ENCODE measurements around the gene HBP1. TPM values are rescaled to one million over a fixed set of nuclear protein-coding genes. Genes with fewer than 3 reads are reported as not detected.
A peak's percentile ranks its signal among the peaks of the same experiment; 100 is the strongest.
"Not testable (repeated sequence)": the region's sequence is repeated elsewhere in the genome, so short reads cannot be mapped to it uniquely, and the experiment has no call there.

Gene HBP1
- total RNA-seq, 1 donor from 2014 or later = 81.4 TPM

DNA sequence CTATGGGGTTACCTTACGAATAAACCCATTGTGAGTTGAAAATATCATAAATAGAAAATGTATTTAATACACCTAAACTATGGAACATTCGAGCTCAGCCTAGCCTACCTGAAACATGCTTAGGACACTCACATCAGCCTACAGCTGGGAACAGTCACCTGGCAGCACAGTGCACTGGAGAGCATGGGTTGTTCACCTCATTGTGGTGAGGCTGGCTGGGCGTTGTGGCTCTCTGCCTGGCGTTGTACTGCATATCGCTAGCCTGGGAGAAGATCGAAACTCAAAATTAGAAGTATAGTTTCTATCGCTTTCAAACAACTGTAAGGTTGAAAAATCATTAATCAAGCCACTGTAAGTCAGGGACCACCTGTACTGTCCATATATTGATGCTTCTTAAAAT is 17.3 kb upstream of the HBP1 start:
- no peak for ATAC-seq
- DNase-seq = no peak
- intact Hi-C loops (cut with micrococcal nuclease) = loop anchor here (2.0 kb wide), 1 partner anchor 359 kb away; no protein-coding TSS in a partner anchor

DNA sequence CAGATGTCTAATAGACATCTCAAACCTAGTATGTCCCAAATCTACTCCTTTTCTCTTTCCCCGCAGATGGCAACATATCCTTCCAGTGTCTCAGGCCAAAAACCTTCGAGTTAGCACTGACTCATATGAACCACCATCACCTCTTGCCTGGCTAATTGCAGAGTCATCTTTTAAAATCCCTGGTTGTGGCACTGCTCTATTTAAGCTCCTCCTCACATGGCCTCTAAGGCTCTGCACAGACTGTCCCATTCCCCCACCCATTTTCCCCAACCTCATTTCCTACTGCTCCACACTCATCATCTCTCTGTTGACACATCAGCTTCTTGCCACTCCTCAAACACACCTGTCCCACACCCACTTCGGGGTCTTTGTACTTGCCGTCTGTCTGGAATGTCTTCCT is 16.8 kb upstream of the HBP1 start:
- intact Hi-C loops (cut with micrococcal nuclease) = no loop called here
- no peak for ATAC-seq

DNA sequence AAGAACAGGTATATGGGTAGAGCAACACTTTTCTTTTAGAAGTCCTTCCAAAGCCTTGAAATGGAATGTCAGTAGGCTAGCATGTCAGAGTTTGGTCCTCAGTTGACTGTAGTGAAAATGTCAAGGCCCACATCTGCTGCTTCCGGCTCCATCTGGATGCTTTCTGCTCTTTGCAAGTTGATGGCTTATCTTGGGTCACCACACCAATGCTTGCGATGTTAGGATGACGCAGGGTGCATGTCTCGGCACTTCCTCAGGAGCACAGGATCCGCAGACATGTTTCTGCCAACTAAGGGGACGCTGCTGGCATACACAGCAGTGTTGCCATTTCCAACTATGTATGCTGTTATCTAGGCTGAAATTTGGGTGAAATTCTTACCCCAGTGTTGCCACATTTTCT is 14.0 kb upstream of the HBP1 start:
- DNase-seq = no peak
- intact Hi-C loops (cut with micrococcal nuclease) = no loop called here
- no peak for ATAC-seq

More for the DNA sequence above, 16.8 kb upstream of the HBP1 start:
- no peak for DNase-seq

DNA sequence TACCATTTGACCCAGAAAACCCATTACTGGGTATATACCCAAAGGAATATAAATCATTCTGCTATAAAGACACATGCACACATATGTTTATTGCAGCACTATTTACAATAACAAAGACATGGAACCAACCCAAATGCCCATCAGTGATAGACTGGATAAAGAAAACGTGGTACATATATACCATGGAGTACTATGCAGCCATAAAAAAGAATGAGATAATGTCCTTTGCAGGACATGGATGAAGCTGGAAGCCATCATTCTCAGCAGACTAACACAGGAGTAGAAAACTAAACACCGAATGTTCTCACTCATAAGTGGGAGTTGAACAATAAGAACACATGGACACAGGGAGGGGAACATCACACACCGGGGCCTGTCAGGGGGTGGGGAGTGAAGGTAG is 13.1 kb upstream of the HBP1 start:
- DNase-seq; intact Hi-C loops (cut with micrococcal nuclease); ATAC-seq: not testable (repeated sequence)

DNA sequence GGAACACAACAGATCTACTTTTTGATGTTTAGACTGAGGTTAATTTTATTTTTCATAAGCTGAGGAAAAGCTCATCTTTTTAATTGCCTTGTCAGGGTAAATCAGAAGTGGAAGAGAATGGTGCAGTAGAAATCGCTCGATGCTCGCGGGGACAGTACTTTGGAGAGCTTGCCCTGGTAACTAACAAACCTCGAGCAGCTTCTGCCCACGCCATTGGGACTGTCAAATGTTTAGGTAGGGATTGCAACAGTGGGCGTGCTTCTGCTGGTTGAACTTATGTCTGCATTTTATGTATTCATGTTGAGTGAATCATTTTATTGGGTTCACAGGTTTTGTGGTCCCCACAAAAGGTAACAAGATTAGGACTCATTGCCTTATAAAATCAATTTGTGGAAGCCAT is 11.7 kb upstream of the HBP1 start:
- ATAC-seq = no peak
- intact Hi-C loops (cut with micrococcal nuclease) = no loop called here

DNA sequence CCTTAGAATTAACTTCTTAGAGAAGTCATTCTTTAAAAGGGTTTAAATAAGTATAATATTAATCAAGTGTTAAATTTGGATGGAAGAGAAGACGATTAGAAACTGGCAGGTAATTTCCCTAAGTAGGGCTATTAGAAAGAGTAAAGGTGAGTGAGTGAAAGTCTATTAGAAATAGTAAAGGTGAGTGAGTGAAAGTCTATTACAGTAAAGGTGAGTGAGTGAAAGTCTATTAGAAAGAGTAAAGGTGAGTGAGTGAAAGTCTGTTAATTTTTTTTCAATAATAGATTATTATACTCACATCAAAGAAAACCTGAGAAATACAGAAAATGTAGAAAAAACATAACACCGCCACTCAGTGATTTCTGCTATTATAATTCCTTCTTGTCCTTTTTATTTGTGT is 10.8 kb upstream of the HBP1 start:
- no peak for DNase-seq
- intact Hi-C loops (cut with micrococcal nuclease) = no loop called here
- ATAC-seq = no peak

More for the DNA sequence above, 11.7 kb upstream of the HBP1 start:
- DNase-seq = no peak

DNA sequence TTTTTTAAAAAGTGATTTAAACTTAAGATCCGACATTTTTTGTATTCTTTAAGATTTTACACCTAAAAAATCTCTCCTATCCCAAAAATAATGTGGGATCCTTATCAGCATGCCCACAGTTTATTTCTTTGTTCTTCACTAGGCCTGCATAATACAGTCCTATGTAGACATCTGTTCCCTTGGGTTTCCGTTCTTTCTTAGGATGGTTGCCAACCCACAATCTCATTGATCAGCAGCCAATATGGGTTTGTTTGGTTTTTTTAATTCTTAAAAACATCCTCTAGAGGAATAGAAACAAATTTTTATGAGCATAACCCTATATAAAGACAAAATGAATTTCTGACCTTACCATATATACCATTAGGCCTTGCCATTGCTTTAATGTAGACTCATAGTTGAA is 8.4 kb upstream of the HBP1 start:
- intact Hi-C loops (cut with micrococcal nuclease) = no loop called here
- DNase-seq (no peak), ATAC-seq (no peak)

DNA sequence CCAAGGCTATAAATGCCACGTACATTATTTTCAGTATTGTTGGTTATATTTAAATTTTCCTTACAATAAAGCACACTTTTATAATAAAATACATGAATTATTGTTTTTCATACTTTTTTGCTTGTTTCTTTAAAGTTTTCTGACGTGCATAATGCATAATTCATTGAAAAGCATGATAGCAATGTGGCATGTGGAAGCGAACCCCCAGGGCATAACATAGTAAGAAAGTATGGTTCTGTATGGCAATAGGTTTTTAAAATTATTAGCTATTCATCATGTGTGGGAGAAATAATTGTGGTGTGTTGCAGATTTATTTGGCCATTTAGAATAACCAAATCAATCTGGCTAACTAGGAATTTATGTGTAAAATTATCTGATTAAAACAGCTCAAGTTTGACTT is 7.4 kb upstream of the HBP1 start:
- intact Hi-C loops (cut with micrococcal nuclease) = no loop called here
- DNase-seq (no peak), ATAC-seq (no peak)

DNA sequence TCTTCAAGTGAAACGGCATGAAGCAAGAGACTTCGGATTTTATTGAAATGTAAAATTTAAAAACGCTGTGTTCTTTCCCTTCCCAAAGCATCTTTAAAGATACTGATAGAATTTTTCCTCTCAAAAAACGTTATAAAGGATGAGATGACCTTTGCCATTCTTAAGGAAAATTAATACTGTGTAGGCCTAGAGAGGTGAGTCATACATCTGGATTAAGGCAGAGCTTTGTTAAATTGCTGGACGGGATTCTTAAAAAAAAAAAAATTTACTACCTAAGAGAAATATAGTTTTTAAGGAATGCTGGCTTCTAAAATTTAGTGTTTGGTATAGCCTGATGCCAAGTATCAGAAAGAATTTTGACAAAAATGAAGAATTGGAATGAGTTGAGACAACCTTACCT is 6.3 kb upstream of the HBP1 start:
- intact Hi-C loops (cut with micrococcal nuclease) = no loop called here
- ATAC-seq = no peak
- DNase-seq = no peak

DNA sequence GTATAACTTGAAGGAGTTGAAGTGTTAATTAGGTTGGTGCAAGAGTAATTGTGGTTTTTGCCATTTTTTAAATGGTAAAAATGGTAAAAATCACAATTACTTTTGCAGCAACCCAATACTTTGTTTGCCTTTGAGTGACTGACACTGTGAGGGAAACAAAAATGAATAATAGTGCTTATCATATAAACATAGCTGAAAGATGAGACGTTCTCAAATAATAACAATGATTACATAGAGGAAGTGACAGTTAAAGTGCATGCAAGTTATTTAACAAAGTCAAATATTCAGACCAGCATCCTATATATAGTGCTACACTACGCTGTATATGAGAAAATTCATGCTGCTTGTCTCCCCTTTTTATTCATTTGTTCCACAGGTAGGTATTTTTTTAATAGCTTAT is 4.7 kb upstream of the HBP1 start:
- intact Hi-C loops (cut with micrococcal nuclease) = no loop called here
- ATAC-seq = no peak

DNA sequence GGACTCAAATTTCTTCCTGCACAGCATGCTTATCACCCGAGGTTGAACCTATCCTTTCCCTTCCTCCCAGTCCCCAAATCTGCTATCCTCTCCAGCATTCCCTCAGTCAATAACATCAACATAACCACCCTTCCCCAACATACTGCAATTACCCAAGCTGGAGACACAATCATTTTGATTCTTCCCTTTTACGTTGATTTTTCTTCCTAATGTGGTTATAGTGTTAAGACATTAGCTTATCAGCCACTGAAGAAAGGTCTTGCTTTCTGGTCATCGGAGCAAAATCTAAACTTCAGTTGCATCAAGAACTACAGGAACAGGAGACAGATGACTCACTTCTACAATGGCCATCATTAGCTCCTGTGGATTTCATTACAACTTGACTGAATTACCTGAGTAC is 3.5 kb upstream of the HBP1 start:
- no peak for ATAC-seq
- DNase-seq = no peak
- intact Hi-C loops (cut with micrococcal nuclease) = no loop called here

More for the DNA sequence above, 4.7 kb upstream of the HBP1 start:
- DNase-seq = no peak

DNA sequence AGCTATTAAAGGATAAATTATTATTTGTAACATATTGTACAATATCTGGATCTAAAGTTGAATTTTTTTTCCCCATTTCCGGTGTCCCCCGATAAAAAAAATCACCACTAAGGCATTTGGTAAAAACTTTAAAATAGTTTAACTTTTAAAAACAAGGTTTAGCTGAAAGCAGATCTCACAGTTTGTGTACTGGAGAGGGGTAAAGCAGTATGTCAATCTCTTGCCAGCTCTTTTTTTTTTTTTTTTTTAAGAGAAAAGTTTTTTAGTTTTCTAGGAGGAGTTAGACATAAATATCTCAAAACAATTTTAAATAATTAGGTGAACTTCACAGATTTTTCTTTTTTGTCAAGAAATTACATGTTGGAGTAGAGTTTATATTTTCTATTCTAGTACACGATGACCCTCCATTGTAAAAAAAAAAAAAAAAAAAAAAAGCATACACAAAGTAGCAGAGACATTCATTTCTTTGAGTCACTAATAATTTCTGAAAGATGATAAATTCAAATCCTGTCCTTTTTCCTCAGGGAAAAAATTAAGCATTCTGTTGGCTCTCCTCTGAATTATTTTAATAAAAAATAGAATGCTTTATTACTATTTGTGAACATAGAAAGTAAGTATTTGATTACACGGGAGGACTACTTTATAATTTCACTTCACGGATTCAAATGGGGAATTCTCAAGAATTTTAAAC is 1.9 kb upstream of the HBP1 start:
- intact Hi-C loops (cut with micrococcal nuclease) = no loop called here
- no peak for ATAC-seq
- DNase-seq = no peak

DNA sequence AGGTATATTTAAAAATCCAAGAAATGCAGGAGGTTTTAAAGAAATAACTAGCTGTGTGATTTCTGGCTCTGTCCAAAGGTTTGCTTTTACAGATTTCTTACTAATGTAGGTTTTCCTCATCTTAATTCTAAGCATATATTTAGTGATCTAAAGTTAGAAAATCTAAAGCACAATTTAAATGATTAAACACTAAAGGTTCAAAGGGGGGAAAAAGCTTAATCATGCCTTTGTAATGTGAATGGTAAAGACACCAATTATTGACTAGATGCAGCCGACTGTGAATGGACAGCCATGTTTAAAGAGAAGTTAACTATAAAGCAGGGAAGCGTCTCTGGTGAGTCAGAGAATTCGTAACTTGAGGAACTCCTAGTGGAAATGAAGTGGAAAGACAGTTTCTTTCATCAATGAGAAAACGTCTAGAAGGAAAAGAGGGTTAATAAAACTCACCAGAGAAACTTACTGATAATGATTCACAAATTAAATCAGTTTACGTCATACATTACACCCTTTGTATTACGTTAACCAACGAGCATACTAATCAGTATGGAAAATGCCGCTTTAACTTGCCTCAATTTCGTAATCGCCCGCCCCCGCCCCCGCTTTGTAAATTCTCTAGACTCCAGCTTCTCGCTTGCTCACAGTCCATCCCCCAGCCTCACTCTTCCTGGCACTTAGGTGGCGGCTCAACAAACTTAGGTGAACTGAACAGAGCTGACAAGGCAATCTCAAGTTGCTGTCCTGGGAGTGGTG is 1.1 kb upstream of the HBP1 start:
- ATAC-seq (peak; percentile 7), DNase-seq (no peak)
- intact Hi-C loops (cut with micrococcal nuclease) = no loop called here

DNA sequence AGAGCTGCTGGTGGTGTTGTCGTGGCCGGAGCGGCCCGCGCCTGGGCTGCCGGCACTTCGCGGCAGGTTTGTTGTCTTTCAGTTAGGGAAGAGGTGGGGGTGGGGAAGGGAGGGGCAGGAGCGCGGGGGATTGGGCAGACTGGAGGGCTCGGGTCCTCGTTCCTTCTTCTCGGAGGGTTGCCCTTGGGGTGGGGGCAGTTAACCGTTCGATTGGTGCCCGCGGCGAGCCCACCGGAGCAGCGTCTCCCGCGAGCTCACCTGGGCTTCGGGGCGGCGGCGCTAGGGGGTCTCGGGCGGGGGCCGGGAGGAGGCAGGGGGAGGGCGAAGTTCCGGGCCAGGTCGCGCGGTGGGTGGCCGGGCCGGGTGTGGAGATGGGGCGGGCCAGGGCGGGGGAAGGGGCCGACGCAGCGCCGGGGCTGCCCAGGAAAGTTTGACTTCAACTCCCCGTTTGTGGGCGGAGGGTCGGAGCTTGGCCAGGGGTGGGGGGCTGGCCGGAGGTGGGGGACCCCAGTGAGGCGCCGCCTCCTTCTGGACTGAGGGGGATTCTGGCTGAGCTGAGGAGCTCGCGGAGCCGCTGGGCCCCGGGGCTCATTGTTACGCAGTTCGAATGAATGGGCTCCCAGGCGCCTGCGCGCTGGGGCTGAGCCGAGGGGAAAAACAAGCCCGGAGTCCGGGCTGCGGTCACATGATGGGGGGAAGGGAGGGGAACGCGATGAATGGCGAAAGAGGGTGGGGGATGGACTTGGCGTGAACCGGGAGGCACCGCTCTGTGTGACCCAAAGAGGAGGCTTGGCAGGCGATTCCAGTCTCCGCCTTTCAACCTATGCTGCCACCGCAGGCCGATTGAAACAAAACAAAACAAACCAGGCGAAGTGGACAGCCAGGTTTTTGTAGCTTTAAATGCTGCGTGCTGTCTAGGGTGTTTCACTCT is 582 bp downstream of the HBP1 start:
- intact Hi-C loops (cut with micrococcal nuclease) = no loop called here
- ATAC-seq = peak; percentile 79
- peak; percentile 97 for DNase-seq

DNA sequence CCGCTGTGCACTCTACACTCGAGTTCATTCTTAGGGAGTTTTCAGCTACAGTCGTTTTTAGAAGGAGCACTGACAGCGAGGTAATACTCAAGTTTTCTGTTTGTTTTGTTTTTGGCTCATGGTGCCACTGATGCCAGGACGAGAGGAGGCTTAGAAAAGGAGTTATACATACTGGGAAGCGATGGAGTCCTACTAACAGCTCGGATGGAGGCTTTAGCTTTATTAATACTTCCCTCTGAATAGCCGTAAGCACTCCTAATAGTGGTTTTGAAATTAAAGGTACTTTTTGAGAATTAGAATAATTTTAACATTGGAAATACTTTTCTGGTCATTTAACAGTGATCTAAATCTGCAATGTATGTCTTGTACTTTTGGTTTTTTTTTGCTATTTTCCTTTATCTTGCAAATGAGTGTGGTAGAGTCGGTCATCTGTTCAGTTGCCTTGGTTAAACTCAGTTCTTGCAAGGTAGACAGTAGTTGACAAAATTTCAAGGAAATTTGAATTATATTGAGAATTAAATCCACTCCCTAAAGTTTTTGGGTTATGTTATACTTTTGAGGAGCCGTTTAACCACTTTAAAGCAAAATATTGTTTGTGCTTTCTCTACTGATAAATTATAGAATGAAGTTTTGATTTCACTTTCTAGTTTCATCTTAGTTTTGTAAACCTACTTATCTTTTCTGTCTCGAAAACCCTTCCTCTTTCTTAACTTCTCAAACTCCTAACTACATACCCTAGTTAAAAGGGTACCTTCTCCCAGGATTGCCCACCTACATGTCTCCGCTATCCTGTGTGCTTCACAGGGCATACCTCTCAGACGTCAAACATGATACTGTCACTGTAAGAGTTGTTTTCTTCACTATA is 1.5 kb downstream of the HBP1 start:
- DNase-seq (no peak), ATAC-seq (no peak)
- intact Hi-C loops (cut with micrococcal nuclease) = no loop called here

DNA sequence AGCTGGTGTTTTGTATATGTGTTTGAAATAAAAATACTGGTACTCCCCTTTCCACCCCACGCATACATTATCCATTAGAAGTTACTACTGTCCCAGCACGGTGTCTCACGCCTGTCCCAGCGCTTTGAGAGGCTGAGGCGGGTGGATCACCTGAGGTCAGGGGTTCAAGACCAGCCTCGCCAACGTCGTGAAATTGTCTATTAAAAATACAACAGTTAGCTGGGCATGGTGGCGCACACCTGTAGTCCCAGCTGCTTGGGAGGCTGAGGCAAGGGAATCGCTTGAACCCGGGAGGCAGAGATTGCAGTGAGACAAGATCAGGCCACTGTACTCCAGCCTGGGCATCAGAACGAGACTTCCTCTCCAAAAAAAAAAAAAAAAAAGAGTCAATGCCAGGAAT is 2.7 kb downstream of the HBP1 start:
- intact Hi-C loops (cut with micrococcal nuclease) = no loop called here
- ATAC-seq (no peak), DNase-seq (no peak)

DNA sequence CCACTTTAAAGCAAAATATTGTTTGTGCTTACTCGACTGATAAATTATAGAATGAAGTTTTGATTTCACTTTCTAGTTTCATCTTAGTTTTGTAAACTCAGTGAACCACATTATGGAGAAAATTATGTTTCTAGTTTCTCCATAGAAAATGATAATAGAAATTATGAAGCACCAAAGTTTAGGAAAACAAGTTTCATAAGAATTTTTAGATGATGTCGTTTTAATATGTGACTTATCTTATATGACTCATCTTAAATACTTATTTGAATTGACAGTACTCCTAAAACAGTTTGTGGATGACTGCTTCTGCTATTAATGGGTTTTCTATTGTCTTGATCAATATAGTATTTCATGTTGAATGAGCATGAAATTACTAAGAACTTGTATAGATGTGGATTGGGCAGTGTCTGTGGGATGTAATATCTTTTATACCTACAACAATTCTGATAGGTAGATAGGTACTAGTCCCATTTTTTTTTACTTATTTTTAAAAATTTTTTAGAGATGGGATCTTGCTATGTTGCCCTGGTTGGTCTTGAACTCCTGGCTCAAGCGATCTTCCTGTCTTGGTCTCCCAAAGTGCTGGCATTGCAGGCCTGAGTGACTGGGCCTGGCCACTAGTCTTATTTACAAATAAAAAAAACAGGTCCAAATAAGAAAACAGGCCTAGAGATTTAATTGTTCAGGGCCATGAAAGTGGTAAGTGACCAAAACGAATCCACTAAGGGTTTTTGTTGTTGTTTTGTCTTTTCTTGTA is 3.7 kb downstream of the HBP1 start:
- ATAC-seq (no peak), DNase-seq (no peak)
- intact Hi-C loops (cut with micrococcal nuclease) = no loop called here

DNA sequence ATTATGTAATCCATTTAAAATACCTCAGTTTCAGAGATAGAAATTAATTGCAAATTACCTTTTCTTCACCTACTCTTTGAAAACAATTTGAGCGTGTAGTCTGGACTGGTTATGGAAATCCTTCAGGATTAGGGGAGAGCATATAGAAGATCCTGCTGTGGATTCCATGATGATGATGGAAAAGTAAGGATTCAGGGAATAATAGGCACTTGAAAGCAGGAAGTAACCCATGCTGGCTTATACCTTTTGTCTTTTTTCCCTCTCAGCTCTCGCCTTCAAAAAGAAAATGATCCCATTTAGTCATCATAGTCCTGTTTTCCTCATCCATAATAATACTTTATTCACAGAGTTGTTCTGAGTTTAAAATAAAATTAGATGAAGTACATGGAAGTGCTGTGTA is 4.4 kb downstream of the HBP1 start:
- ATAC-seq (no peak), DNase-seq (no peak)
- intact Hi-C loops (cut with micrococcal nuclease) = no loop called here
